Measurements from ENCODE around the gene MTHFSD. TPM values are rescaled to one million over a fixed set of nuclear protein-coding genes. Genes with fewer than 3 reads are reported as not detected.

Gene MTHFSD
- total and polyA plus RNA-seq, 4 donors, result 9.4 to 28.5 (median 16.6) TPM

- Histone ChIP-seq H3K4me1 (ENCODE audit: control insufficient read depth in 5 of 5, insufficient read depth in 5 of 5, low read length in 5 of 5) (peaks cover 0 to 39% (median 0%) of the 10 kb centered on the region in 5 donors), H3K9ac (ENCODE audit: insufficient read depth in 1 of 2, low read length in 2 of 2) (peak overlapping the region in 1 of 2 donors; percentile 56), H3K4me3 (no peak overlapping the region), H3K27ac (ENCODE audit: low read depth in 1 of 2, low read length in 1 of 2) (peak overlapping the region in 1 of 2 donors; percentile 75), H3K27me3 (ENCODE audit: control insufficient read depth in 3 of 3, insufficient read depth in 3 of 3, low read length in 2 of 3) (peaks cover 6 to 44% (median 8%) of the 10 kb centered on the region in 3 donors), H3K9me3 (ENCODE audit: control insufficient read depth in 4 of 4, insufficient read depth in 3 of 4, low read length in 3 of 4) (no peaks in the 10 kb centered on the region), H3K36me3 (ENCODE audit: control insufficient read depth in 4 of 4, insufficient read depth in 4 of 4, low read length in 4 of 4) (peaks cover 0 to 24% (median 1%) of the 10 kb centered on the region in 4 donors)
- 19 to 22% methylated on average over 17 of the region's 17 CpGs for WGBS, 2 donors
- no peak for ATAC-seq (ENCODE audit: insufficient read depth, low FRiP score)
- peak; percentile 91 to 93 (median 92) for DNase-seq
- peak; percentile 40 for TF ChIP-seq CTCF (IDR thresholded peaks at IDR 0.05; ENCODE audit: control extremely low read depth, extremely low read depth)
These were observed 37.3 kb downstream of the MTHFSD start for GRCh38 chr16:86517652-86518258.

GRCh38 chr16:86517033-86517432, 38.0 kb downstream of the MTHFSD start:
- H3K4me1 ChIP-seq (ENCODE audit: control insufficient read depth in 5 of 5, insufficient read depth in 5 of 5, low read length in 5 of 5), result peaks cover 0 to 39% (median 0%) of the 10 kb centered on the region in 5 donors
- H3K27me3 ChIP-seq (ENCODE audit: control insufficient read depth in 3 of 3, insufficient read depth in 3 of 3, low read length in 2 of 3), result peaks cover 6 to 45% (median 8%) of the 10 kb centered on the region in 3 donors
- 34 to 36% methylated on average over 9 of the region's 9 CpGs for WGBS, 2 donors
- H3K9ac ChIP-seq (ENCODE audit: insufficient read depth in 1 of 2, low read length in 2 of 2), result peak overlapping the region in 1 of 2 donors; percentile 56
- ATAC-seq (ENCODE audit: insufficient read depth, low FRiP score) (no peak), DNase-seq (peak in 2 of 3 donors; percentile 18 to 38)
- peaks cover 0 to 30% (median 1%) of the 10 kb centered on the region in 4 donors for H3K36me3 ChIP-seq (ENCODE audit: control insufficient read depth in 4 of 4, insufficient read depth in 4 of 4, low read length in 4 of 4)
- H3K27ac ChIP-seq (ENCODE audit: low read depth in 1 of 2, low read length in 1 of 2), result peak overlapping the region in 1 of 2 donors; percentile 75
- no peaks in the 10 kb centered on the region for H3K9me3 ChIP-seq (ENCODE audit: control insufficient read depth in 4 of 4, insufficient read depth in 3 of 4, low read length in 3 of 4)
- no peak overlapping the region for H3K4me3 ChIP-seq
- no peak for TF ChIP-seq CTCF (IDR thresholded peaks at IDR 0.05; ENCODE audit: control extremely low read depth, extremely low read depth)

DNA sequence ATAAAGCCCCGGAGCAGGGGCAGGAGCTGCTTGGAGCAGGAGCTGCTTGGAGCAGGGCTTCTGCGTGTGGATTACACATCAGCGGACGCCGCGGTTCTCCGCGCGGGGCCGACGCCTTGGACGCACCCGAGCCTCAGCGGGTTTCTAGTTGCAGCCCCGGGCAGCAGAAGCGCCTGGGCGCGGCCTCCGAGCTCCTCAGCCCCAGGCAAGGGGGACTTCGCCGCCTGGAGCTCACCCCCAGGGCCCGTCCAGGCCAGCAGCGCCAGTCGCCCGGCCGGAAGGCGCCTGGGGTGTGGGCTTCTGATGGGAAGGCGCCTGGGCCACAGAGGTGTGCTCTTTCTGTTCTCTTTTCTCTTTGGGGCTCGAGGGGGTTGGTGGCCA, 38.4 kb downstream of the MTHFSD start:
- ATAC-seq (ENCODE audit: insufficient read depth, low FRiP score), result no peak
- no peak overlapping the region for H3K9ac ChIP-seq (ENCODE audit: insufficient read depth in 1 of 2, low read length in 2 of 2)

More for the DNA sequence above, 38.4 kb downstream of the MTHFSD start:
- H3K27me3 ChIP-seq (ENCODE audit: control insufficient read depth in 3 of 3, insufficient read depth in 3 of 3, low read length in 2 of 3), result peaks cover 4 to 41% (median 6%) of the 10 kb centered on the region in 3 donors
- peak overlapping the region in 1 of 2 donors; percentile 75 for H3K27ac ChIP-seq (ENCODE audit: low read depth in 1 of 2, low read length in 1 of 2)
- H3K36me3 ChIP-seq (ENCODE audit: control insufficient read depth in 4 of 4, insufficient read depth in 4 of 4, low read length in 4 of 4), result peaks cover 0 to 34% (median 1%) of the 10 kb centered on the region in 4 donors
- TF ChIP-seq CTCF (IDR thresholded peaks at IDR 0.05; ENCODE audit: control extremely low read depth, extremely low read depth), result no peak
- peaks cover 0 to 39% (median 0%) of the 10 kb centered on the region in 5 donors for H3K4me1 ChIP-seq (ENCODE audit: control insufficient read depth in 5 of 5, insufficient read depth in 5 of 5, low read length in 5 of 5)
- no peaks in the 10 kb centered on the region for H3K9me3 ChIP-seq (ENCODE audit: control insufficient read depth in 4 of 4, insufficient read depth in 3 of 4, low read length in 3 of 4)
- no peak overlapping the region for H3K4me3 ChIP-seq
- 12 to 15% methylated on average over 29 of the region's 29 CpGs for WGBS, 2 donors
- DNase-seq, result peak in 2 of 3 donors; percentile 59 to 76
